Uterus (tissue), 2 donors: ENCODE data around the gene SPNS2.

Experiments used
- POLR2A ChIP-seq, 2 donors: fragments of 450-650 bp; IDR thresholded peaks; one replicate each; pipeline ENCODE4 v1.6.1; 2016; ENCODE audit warnings: antibody characterized with exemption in 2 of 2, mild to moderate bottlenecking in 1 of 2, moderate library complexity in 1 of 2
- TF ChIP-seq, protein P1 (sequence below), 4 experiments: fragments of 200-600 bp in 2 of 4; fragments of 450-650 bp in 2 of 4; sonication (generic) in 2 of 4; IDR thresholded peaks; one replicate each; pipeline ENCODE4 v1.5.1; 2016 to 2019; ENCODE audit warnings: antibody characterized with exemption in 4 of 4, mild to moderate bottlenecking in 2 of 4, moderate library complexity in 1 of 4

DNA sequence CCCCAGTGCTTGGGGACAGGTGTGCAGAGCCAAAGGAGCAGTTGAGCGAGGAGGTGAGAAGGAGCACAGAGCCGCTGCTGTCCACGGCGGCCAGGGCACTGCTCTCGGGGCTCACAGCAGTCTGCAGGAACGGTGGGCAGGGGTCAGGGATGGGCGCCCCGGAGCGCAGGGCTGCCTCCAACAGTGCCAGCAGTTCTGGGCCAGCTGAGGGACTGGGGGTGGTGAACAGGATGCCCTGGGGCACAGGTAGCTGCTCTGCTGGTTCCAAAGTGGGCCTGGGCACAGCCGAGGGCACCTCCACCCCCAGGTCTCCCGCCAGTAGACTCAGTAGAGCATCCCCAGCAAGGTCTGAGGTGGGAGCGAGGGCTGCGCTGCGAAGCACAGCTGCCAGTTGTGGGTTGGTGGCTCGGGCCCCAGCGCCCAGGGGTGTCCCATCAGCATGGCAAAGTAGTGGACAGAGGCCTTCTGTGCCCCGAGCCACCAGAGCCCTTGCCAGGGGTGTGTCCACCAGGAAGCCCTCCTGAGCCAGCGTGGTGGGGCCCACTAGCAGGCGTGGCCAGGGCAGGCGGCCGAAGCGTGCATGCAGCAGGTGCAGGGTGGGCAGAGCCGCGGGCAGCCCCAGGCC is 59.8 kb downstream of the SPNS2 start:
- no peak for TF ChIP-seq POLR2A (IDR thresholded peaks at IDR 0.05)
- TF ChIP-seq, protein P1, sequence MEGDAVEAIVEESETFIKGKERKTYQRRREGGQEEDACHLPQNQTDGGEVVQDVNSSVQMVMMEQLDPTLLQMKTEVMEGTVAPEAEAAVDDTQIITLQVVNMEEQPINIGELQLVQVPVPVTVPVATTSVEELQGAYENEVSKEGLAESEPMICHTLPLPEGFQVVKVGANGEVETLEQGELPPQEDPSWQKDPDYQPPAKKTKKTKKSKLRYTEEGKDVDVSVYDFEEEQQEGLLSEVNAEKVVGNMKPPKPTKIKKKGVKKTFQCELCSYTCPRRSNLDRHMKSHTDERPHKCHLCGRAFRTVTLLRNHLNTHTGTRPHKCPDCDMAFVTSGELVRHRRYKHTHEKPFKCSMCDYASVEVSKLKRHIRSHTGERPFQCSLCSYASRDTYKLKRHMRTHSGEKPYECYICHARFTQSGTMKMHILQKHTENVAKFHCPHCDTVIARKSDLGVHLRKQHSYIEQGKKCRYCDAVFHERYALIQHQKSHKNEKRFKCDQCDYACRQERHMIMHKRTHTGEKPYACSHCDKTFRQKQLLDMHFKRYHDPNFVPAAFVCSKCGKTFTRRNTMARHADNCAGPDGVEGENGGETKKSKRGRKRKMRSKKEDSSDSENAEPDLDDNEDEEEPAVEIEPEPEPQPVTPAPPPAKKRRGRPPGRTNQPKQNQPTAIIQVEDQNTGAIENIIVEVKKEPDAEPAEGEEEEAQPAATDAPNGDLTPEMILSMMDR (IDR thresholded peaks at IDR 0.05): no peak
